RCC 7860 (cell line): ENCODE measurements around the gene AKT3.
A peak's percentile ranks its signal among the peaks of the same experiment; 100 is the strongest.
"Not testable (repeated sequence)": the region's sequence is repeated elsewhere in the genome, so short reads cannot be mapped to it uniquely, and the experiment has no call there.

Experiments
- DNase-seq: peaks from one replicate; pipeline ENCODE4 v3.0.0-alpha.2; 2015; ENCODE audit warnings: low spot score
- FAIRE-seq: peaks from 2 replicates; lab custom pipeline; 2012; peaks lifted over from hg19 to GRCh38; lab: Jason Lieb, UNC

Gene AKT3

GRCh38 chr1:243850202-243850451 lies at the start of gene AKT3:
Gene AKT3 (minus strand): TSS chr1:243850243. CDS start chr1:243843170, 7,073 bp downstream.
- DNase-seq (peak; percentile 79), FAIRE-seq (no peak)

GRCh38 chr1:243898278-243898677 lies 48.2 kb upstream of the AKT3 start:
- FAIRE-seq = no peak

GRCh38 chr1:243896313-243896712 lies 46.3 kb upstream of the AKT3 start:
- no peak for DNase-seq
- FAIRE-seq = no peak

More at GRCh38 chr1:243898278-243898677, 48.2 kb upstream of the AKT3 start:
- no peak for DNase-seq

- no peak for FAIRE-seq
These were observed 42.4 kb upstream of the AKT3 start for GRCh38 chr1:243892456-243892855.

DNA sequence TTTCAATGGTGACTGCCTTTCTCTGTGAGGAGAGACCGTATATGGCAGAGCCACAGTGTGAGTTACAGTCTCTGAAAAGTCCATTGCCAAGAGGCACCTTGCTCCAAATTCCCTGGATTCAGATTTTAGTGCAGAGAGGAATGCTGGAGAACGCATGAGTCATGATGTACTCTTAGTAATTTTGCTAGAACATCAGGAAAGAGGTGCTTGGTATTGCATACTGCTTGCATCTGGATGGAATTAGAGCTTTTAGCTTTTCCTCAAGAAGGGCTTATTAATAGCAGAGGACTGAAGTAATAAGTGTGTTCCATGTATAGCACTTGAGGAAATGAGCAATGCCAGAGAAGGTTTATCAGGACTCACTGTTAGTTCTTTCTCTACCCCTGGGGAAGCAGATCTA lies 40.5 kb upstream of the AKT3 start:
- DNase-seq = no peak
- no peak for FAIRE-seq

More at GRCh38 chr1:243892456-243892855, 42.4 kb upstream of the AKT3 start:
- DNase-seq = no peak

DNA sequence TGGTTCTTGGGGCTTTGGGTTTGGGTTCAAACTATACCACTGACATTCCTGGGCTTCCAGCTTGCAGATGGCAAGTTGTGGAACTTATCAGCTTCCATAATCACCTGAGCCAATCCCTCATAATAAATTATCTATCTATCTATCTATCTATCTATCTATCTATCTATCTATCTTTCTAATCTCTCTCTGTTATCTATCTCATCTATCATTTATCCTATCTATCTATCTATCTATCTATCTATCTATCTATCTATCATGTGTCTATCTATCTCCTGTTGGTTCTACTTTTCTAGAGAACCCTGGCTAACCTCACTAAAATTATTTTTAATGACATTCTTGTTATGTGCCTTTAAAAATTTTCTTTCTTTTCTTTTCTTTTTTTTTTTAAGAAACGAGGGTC lies 35.8 kb upstream of the AKT3 start:
- no peak for FAIRE-seq
- DNase-seq = no peak

DNA sequence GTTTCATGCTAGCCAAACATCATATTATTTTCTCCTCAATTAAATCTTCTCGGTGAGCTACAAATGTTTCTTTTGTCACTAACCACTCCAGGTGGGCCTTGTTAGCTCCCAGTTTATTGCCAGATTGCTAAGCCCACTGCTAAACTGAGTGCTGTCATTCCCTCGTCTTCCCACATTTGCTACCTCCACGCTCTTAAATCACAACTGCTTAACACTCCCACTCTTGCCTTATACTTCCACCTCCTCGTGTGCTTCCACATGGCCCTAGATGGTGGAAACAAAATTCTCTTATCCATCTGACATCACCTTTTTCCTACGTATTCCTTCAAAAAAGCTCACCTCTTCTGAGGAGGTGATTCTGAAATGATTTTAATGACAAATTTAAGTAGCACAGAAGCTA lies 34.6 kb upstream of the AKT3 start:
- FAIRE-seq = no peak
- DNase-seq = no peak

GRCh38 chr1:243883551-243883950 lies 33.5 kb upstream of the AKT3 start:
- DNase-seq (peak; percentile 70), FAIRE-seq (peak; percentile 5)

DNA sequence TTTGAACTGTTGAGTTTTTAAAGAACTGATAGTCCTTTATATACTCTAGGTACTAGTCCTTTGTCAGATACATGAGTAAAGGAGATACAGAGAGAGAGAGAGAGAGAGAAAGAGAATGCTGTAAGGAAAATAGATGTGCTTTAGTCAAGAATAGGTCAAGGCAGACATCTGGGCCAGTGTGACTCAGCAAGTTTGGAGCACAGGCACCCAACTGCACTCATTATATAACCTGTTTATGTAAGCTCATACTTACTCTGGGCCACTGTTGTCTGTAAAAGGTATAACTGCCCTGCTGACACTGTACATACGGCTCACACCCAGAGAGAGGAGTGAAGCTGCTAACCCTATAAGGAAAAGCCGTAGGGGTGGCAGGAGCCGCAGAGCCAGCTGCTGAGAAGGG lies 32.2 kb upstream of the AKT3 start:
- FAIRE-seq = no peak
- DNase-seq = no peak

DNA sequence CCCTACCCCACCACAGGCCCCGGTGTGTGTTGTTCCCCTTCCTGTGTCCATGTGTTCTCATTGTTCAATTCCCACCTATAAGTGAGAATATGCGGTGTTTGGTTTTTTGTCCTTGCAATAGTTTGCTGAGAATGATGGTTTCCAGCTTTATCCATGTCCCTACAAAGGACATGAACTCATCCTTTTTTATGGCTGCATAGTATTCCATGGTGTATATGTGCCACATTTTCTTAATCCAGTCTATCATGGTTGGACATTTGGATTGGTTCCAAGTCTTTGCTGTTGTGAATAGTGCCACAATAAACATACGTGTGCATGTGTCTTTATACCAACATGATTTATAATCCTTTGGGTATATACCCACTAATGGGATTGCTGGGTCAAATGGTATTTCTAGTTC lies 27.0 kb upstream of the AKT3 start:
- not testable (repeated sequence) for FAIRE-seq, DNase-seq

- DNase-seq = no peak
These were observed 5.7 kb upstream of the AKT3 start for GRCh38 chr1:243855616-243856318.

DNA sequence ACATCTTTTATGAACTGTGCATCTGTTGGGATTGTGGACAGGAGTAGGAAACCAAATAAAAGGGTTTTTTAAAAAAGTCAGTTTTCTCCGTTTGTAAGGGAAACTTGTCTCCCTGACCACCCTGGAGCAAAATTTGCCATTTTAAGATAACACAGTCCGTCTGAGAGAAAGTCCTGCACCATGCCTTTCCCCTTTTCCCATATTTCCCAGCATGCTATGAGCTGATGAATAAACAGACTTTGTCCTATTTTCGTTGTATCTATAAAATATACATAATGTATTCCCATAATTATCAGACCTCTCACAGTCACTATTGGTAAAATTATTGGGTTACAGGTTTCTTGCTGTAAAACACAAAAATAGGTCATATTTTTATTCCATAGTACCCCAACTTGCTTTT lies 1.7 kb upstream of the AKT3 start:
- no peak for DNase-seq
- no peak for FAIRE-seq

More at GRCh38 chr1:243855616-243856318, 5.7 kb upstream of the AKT3 start:
- FAIRE-seq = no peak

DNA sequence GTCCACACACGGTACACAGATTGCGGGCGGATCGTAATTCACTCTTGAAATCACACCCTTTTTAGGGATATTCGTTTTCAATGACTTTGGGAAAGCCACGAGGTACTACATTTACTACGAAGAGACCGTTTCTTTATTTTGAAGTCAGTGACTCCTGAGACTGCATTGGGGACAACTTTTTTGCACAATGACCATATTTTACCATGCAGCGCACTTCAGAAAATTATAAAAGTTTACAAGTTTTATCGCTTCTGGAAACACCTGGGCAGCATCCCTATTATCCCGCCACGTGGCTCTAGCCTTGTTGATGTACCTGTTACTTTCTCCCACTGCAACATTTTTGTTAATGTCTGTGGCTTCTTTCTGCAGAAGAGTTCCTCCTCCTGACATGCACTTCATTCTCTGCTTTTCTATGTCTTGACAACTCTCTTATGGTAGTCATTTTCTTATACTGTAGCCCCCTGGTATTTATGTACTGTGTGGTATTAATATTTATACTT lies 1.3 kb upstream of the AKT3 start:
- DNase-seq = no peak
- no peak for FAIRE-seq

- no peak for FAIRE-seq
- DNase-seq = peak; percentile 64
These were observed 611 bp upstream of the AKT3 start for GRCh38 chr1:243850452-243851256.

DNA sequence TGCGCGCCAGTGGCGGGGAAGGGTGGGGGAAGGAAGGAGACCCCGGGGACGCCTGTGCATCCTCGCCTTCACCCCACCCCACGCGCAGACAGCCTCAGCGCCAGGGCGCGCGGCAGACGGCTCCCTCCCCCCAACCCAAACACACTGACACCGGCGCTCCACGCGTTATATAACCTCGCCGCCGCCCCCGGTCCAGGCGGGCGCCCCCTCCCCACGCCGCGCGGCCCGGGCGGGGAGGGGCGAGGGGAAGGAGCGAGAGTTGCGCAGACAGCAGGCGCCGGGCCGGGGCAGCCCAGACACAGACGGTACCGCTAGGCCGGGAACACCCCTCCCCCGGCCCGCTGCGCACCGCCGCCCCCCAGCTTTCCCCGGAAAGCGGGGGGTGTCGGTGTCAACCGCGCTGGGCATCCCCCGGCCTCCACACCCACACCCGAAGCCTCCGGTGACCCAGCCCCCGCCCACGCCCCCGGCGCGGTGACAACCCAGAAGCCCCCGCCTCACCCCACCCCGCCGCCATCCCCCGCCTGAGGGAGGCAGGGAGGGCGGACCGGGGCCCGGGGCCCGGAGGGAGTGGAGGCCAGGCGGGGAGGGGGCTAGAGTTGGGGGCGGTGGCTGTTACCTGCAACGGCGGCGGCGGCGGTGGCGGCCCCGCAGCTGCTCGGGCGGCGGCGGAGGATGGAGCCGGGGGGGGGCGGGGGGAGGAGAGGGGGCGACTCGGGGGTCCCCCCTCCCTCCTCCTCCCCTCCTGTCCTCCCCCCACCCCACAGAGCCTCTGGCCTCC lies 432 bp downstream of the AKT3 start:
- no peak for DNase-seq
- FAIRE-seq = no peak

DNA sequence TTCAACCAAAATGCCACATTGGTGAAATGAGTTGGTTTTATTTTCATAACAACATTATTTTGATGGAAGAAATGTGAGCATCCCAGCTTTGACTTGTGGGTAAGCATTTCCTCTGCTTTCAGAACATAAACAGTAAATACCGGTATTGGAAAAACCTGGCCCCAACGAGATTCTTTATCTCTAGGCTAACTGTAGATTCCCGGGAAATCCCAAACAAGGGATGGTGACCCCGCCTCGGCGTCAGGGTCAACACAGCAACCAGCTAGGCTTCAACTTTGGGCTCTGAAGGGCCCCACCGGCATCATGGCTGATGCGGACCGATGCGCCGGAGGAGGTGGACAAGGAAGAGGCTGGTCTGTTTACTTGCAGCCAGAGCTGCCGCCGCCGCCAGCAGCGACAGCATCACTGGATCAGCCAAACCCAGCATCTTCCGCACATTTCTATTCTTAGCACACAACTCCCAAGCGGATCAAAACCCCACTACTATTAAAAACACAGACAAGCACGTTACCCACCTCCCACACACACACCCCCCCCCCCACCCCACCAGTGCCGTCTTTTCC lies 1.1 kb downstream of the AKT3 start:
- no peak for FAIRE-seq
- peak; percentile 39 for DNase-seq

- DNase-seq = no peak
- peak; percentile 51 for FAIRE-seq
These were observed 1.7 kb downstream of the AKT3 start for GRCh38 chr1:243848165-243848857.

GRCh38 chr1:243846761-243847160 lies 3.3 kb downstream of the AKT3 start:
- DNase-seq = no peak
- no peak for FAIRE-seq

DNA sequence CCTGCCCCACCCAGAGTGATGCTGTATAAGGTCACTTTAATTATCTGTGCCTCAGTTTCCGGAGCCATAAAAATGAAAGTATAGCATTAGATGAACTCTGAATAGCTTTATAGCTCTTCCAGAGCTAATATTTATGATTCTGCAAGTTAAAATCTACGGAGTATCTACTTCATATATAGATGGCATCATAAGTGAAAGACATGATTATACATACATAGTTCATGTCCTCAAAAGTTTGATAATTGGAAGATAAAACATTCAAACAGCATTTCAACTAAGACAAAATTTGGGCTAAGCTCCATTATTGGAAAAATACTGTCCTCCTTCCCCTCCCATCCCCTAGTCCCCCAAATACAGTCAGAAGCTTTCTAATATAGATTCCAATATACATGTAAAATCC lies 4.2 kb downstream of the AKT3 start:
- FAIRE-seq = no peak
- no peak for DNase-seq

DNA sequence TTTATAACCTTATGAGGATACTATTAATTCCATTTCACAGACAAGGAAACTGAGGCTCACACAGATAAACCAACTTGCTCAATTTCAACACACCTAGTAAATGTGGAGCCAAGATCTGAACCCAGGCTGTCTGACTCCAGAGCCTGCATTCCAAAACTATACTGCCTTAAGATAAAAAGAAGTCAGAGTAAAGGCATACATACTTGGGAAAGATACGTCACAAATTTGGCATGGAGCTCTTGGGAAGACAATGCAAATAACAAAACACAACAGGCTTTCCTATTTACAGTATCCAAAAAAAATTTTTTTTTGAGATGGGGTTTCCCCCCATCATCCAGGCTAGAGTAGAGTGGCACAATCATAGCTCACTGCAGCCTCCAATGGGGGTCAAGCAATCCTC lies 5.9 kb downstream of the AKT3 start:
- no peak for FAIRE-seq

More for the DNA sequence above, 5.9 kb downstream of the AKT3 start:
- no peak for DNase-seq
